ENCODE measurements around the gene CELSR1.

Gene CELSR1

GRCh38 chr22:46360891-46361290, 176.5 kb downstream of the CELSR1 start:
- Histone ChIP-seq H3K27ac (ENCODE audit: poor library complexity, severe bottlenecking) (no peak overlapping the region), H3K27me3 (ENCODE audit: insufficient read depth, poor library complexity, severe bottlenecking) (no peaks in the 10 kb centered on the region), H3K4me1 (ENCODE audit: insufficient read depth, poor library complexity, severe bottlenecking) (no peaks in the 10 kb centered on the region), H3K36me3 (ENCODE audit: low read depth) (peaks cover 57% of the 10 kb centered on the region), H3K9me3 (ENCODE audit: severe bottlenecking) (no peaks in the 10 kb centered on the region), H3K4me3 (ENCODE audit: severe bottlenecking) (no peak overlapping the region)
- DNase-seq (ENCODE audit: low spot score) (no peak), ATAC-seq (ENCODE audit: low read depth) (no peak)
- TF ChIP-seq CTCF (IDR thresholded peaks at IDR 0.05; ENCODE audit: poor library complexity, severe bottlenecking) = no peak

- Histone ChIP-seq H3K27me3 (ENCODE audit: insufficient read depth, poor library complexity, severe bottlenecking) (no peaks in the 10 kb centered on the region), H3K36me3 (ENCODE audit: low read depth) (peaks cover 61% of the 10 kb centered on the region), H3K4me1 (ENCODE audit: insufficient read depth, poor library complexity, severe bottlenecking) (peaks cover 7% of the 10 kb centered on the region), H3K4me3 (ENCODE audit: severe bottlenecking) (no peak overlapping the region), H3K9me3 (ENCODE audit: severe bottlenecking) (no peaks in the 10 kb centered on the region), H3K27ac (ENCODE audit: poor library complexity, severe bottlenecking) (no peak overlapping the region)
- DNase-seq (ENCODE audit: low spot score) (no peak), ATAC-seq (ENCODE audit: low read depth) (no peak)
- no peak for TF ChIP-seq CTCF (IDR thresholded peaks at IDR 0.05; ENCODE audit: poor library complexity, severe bottlenecking)
Observed at GRCh38 chr22:46360097-46360496, 177.3 kb downstream of the CELSR1 start.

GRCh38 chr22:46359362-46359761, 178.1 kb downstream of the CELSR1 start:
- H3K36me3 ChIP-seq (ENCODE audit: low read depth) = peaks cover 57% of the 10 kb centered on the region
- peak; percentile 60 for DNase-seq (ENCODE audit: low spot score)
- no peak for ATAC-seq (ENCODE audit: low read depth)
- H3K4me3 ChIP-seq (ENCODE audit: severe bottlenecking) = no peak overlapping the region
- H3K27me3 ChIP-seq (ENCODE audit: insufficient read depth, poor library complexity, severe bottlenecking) = no peaks in the 10 kb centered on the region
- H3K9me3 ChIP-seq (ENCODE audit: severe bottlenecking) = no peaks in the 10 kb centered on the region
- H3K4me1 ChIP-seq (ENCODE audit: insufficient read depth, poor library complexity, severe bottlenecking) = peaks cover 8% of the 10 kb centered on the region
- no peak for TF ChIP-seq CTCF (IDR thresholded peaks at IDR 0.05; ENCODE audit: poor library complexity, severe bottlenecking)
- no peak overlapping the region for H3K27ac ChIP-seq (ENCODE audit: poor library complexity, severe bottlenecking)

- Histone ChIP-seq H3K36me3 (ENCODE audit: low read depth) (peaks cover 57% of the 10 kb centered on the region), H3K9me3 (ENCODE audit: severe bottlenecking) (no peaks in the 10 kb centered on the region), H3K27ac (ENCODE audit: poor library complexity, severe bottlenecking) (no peak overlapping the region), H3K4me3 (ENCODE audit: severe bottlenecking) (no peak overlapping the region), H3K27me3 (ENCODE audit: insufficient read depth, poor library complexity, severe bottlenecking) (no peaks in the 10 kb centered on the region), H3K4me1 (ENCODE audit: insufficient read depth, poor library complexity, severe bottlenecking) (peaks cover 8% of the 10 kb centered on the region)
- ATAC-seq (ENCODE audit: low read depth) (no peak), DNase-seq (ENCODE audit: low spot score) (no peak)
- no peak for TF ChIP-seq CTCF (IDR thresholded peaks at IDR 0.05; ENCODE audit: poor library complexity, severe bottlenecking)
Observed at GRCh38 chr22:46358766-46359165, 178.7 kb downstream of the CELSR1 start.

- Histone ChIP-seq H3K4me1 (ENCODE audit: insufficient read depth, poor library complexity, severe bottlenecking) (peaks cover 8% of the 10 kb centered on the region), H3K27me3 (ENCODE audit: insufficient read depth, poor library complexity, severe bottlenecking) (no peaks in the 10 kb centered on the region), H3K9me3 (ENCODE audit: severe bottlenecking) (no peaks in the 10 kb centered on the region), H3K4me3 (ENCODE audit: severe bottlenecking) (no peak overlapping the region), H3K27ac (ENCODE audit: poor library complexity, severe bottlenecking) (no peak overlapping the region), H3K36me3 (ENCODE audit: low read depth) (peaks cover 50% of the 10 kb centered on the region)
- DNase-seq (ENCODE audit: low spot score) (no peak), ATAC-seq (ENCODE audit: low read depth) (no peak)
- no peak for TF ChIP-seq CTCF (IDR thresholded peaks at IDR 0.05; ENCODE audit: poor library complexity, severe bottlenecking)
Observed at GRCh38 chr22:46357711-46358520, 179.5 kb downstream of the CELSR1 start.

All from RWPE2 (cell line).